Measurements from ENCODE around the gene ACTR5. TPM values are rescaled to one million over a fixed set of nuclear protein-coding genes. Genes with fewer than 3 reads are reported as not detected.

ACTR5 gene
- 7.4 TPM for total RNA-seq
- polyA plus RNA-seq: 9.6 TPM
- long read RNA-seq, donor 1, partial matches to known transcripts: 0 of 1 reads
- long read RNA-seq, donor 1, other reads (novel, unspliced or antisense): 0 of 1 reads
- long read RNA-seq, donor 2, transcript ACTR5-201 (9 exons, 2,565 nt): major isoform, 9 of 9 reads
- long read RNA-seq, donor 2, partial matches to known transcripts: 0 of 9 reads
- long read RNA-seq, donor 2, other reads (novel, unspliced or antisense): 0 of 9 reads
- long read RNA-seq, donor 3, transcript ACTR5-201 (9 exons, 2,565 nt): major isoform, 7 of 7 reads
- long read RNA-seq, donor 3, partial matches to known transcripts: 0 of 7 reads
- long read RNA-seq, donor 3, other reads (novel, unspliced or antisense): 0 of 7 reads
- long read RNA-seq, donor 4, partial matches to known transcripts: 0 of 1 reads
- long read RNA-seq, donor 4, other reads (novel, unspliced or antisense): 0 of 1 reads
- long read RNA-seq, donor 5, partial matches to known transcripts: 0 of 3 reads
- long read RNA-seq, donor 5, other reads (novel, unspliced or antisense): 0 of 3 reads
- long read RNA-seq, donor 6, partial matches to known transcripts: 0 of 2 reads
- long read RNA-seq, donor 6, other reads (novel, unspliced or antisense): 0 of 2 reads
- long read RNA-seq, donor 7, partial matches to known transcripts: 0 of 1 reads
- long read RNA-seq, donor 7, other reads (novel, unspliced or antisense): 0 of 1 reads
- long read RNA-seq, donor 8, partial matches to known transcripts: 0 of 1 reads
- long read RNA-seq, donor 8, other reads (novel, unspliced or antisense): 0 of 1 reads
- long read RNA-seq, donor 9, partial matches to known transcripts: 0 of 1 reads
- long read RNA-seq, donor 9, other reads (novel, unspliced or antisense): 0 of 1 reads
- long read RNA-seq, donor 10, partial matches to known transcripts: 0 of 2 reads
- long read RNA-seq, donor 10, other reads (novel, unspliced or antisense): 0 of 2 reads

GRCh38 chr20:38748097-38748860 lies at the start of gene ACTR5:
ACTR5 (plus strand) TSS chr20:38748460; CDS start chr20:38748479, 19 bp downstream.
- Histone ChIP-seq H3K27me3 (ENCODE audit: control insufficient read depth in 2 of 2, insufficient read depth in 1 of 2, low read length in 1 of 2) (peaks cover 2 to 7% of the 10 kb centered on the region in 2 donors), H3K27ac (ENCODE audit: low read depth in 1 of 2, low read length in 1 of 2) (peak within 1 kb of the TSS; percentile 83 to 93), H3K4me1 (ENCODE audit: control insufficient read depth in 2 of 2, insufficient read depth in 2 of 2, low read length in 2 of 2) (peaks cover 8 to 13% of the 10 kb centered on the region in 2 donors), H3K36me3 (ENCODE audit: control insufficient read depth in 2 of 2, insufficient read depth in 2 of 2, low read length in 1 of 2) (peaks cover 3 to 6% of the 10 kb centered on the region in 2 donors), H3K4me3 (ENCODE audit: low read length in 2 of 2) (peak within 1 kb of the TSS; percentile 63 to 90), H3K9me3 (ENCODE audit: control insufficient read depth in 2 of 2, insufficient read depth in 1 of 2, low read length in 1 of 2) (no peaks in the 10 kb centered on the region)
- under 1% methylated on average over 84 of the region's 84 CpGs for WGBS
- peak; percentile 80 to 96 (median 90) for DNase-seq (ENCODE audit: low read depth in 6 of 9, low spot score in 9 of 9)

DNA sequence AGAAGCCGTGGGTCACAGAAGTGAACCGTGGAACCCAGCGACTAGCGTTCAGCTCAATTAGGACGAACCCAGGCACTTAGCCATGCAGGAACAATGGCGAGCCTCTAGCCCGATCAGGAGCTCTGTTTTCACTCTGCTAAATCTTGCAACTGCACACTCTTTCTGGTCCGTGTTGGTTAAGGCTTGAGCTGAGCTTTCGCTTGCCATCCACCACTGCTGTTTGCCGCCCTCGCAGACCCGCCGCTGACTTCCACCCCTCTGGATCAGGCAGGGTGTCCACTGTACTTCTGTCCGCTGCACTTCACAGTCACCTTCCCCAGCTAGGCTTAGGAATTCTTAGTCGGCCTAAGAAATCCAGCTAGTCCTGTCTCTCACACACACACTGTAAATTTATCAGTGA lies 49.7 kb upstream of the ACTR5 start:
- Histone ChIP-seq H3K27me3 (ENCODE audit: control insufficient read depth in 2 of 2, insufficient read depth in 1 of 2, low read length in 1 of 2) (peaks cover 0 to 11% of the 10 kb centered on the region in 2 donors), H3K36me3 (ENCODE audit: control insufficient read depth in 2 of 2, insufficient read depth in 2 of 2, low read length in 1 of 2) (no peaks in the 10 kb centered on the region), H3K4me1 (ENCODE audit: control insufficient read depth in 2 of 2, insufficient read depth in 2 of 2, low read length in 2 of 2) (no peaks in the 10 kb centered on the region), H3K4me3 (ENCODE audit: low read length in 2 of 2) (no peak overlapping the region), H3K27ac (ENCODE audit: low read depth in 1 of 2, low read length in 1 of 2) (no peak overlapping the region), H3K9me3 (ENCODE audit: control insufficient read depth in 2 of 2, insufficient read depth in 1 of 2, low read length in 1 of 2) (no peaks in the 10 kb centered on the region)
- DNase-seq (ENCODE audit: low read depth in 6 of 9, low spot score in 9 of 9): no peak
- 90% methylated on average over 15 of the region's 15 CpGs for WGBS

DNA sequence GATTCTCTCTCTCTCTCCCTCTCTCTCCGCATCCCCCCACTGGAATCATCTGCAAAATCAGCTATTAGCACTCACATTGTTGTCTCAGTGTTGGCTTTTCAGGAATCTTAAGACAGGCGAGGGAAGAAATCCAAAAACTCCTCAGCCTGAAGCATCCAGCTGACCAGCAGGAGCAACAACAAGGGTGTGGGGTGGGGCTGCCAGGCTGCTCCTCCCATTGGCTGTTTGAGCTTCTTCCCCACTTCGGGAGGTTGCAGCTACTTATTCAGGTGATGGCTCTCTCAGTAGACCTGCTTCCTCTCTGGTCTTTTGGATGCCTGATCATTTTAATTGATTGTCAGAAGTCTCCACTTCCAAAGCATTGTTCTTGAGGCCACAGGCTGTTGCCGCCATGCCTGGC lies 48.1 kb upstream of the ACTR5 start:
- WGBS: 46% methylated on average over 4 of the region's 4 CpGs
- no peaks in the 10 kb centered on the region for H3K36me3 ChIP-seq (ENCODE audit: control insufficient read depth in 2 of 2, insufficient read depth in 2 of 2, low read length in 1 of 2)
- peaks cover 0 to 12% of the 10 kb centered on the region in 2 donors for H3K27me3 ChIP-seq (ENCODE audit: control insufficient read depth in 2 of 2, insufficient read depth in 1 of 2, low read length in 1 of 2)
- H3K4me3 ChIP-seq (ENCODE audit: low read length in 2 of 2): no peak overlapping the region
- DNase-seq (ENCODE audit: low read depth in 6 of 9, low spot score in 9 of 9): no peak
- no peaks in the 10 kb centered on the region for H3K4me1 ChIP-seq (ENCODE audit: control insufficient read depth in 2 of 2, insufficient read depth in 2 of 2, low read length in 2 of 2)
- no peak overlapping the region for H3K27ac ChIP-seq (ENCODE audit: low read depth in 1 of 2, low read length in 1 of 2)
- no peaks in the 10 kb centered on the region for H3K9me3 ChIP-seq (ENCODE audit: control insufficient read depth in 2 of 2, insufficient read depth in 1 of 2, low read length in 1 of 2)

DNA sequence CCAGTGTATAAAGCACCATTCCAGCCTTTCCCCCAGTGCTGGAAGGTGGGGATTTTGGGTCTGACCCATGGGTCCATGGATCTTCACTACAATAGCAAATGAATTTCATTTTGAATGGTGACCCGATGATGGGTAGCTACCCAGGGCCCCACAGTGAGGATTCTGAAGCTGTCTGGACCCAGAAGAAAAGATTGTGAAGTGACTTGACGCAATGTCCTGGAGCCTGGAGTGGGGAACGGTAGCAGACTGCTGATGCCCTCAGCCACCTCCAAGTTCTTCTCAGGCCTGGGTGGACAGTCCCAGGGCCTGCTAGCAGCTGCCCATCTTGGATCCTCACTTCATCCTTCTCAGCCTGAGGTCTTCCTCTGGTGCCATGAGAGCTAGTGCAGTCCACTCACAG lies 47.3 kb upstream of the ACTR5 start:
- no peak for DNase-seq (ENCODE audit: low read depth in 6 of 9, low spot score in 9 of 9)
- H3K27me3 ChIP-seq (ENCODE audit: control insufficient read depth in 2 of 2, insufficient read depth in 1 of 2, low read length in 1 of 2): peaks cover 0 to 14% of the 10 kb centered on the region in 2 donors
- no peak overlapping the region for H3K4me3 ChIP-seq (ENCODE audit: low read length in 2 of 2)
- H3K27ac ChIP-seq (ENCODE audit: low read depth in 1 of 2, low read length in 1 of 2): no peak overlapping the region
- no peaks in the 10 kb centered on the region for H3K36me3 ChIP-seq (ENCODE audit: control insufficient read depth in 2 of 2, insufficient read depth in 2 of 2, low read length in 1 of 2)
- H3K4me1 ChIP-seq (ENCODE audit: control insufficient read depth in 2 of 2, insufficient read depth in 2 of 2, low read length in 2 of 2): no peaks in the 10 kb centered on the region
- 75% methylated on average over 3 of the region's 3 CpGs for WGBS
- no peaks in the 10 kb centered on the region for H3K9me3 ChIP-seq (ENCODE audit: control insufficient read depth in 2 of 2, insufficient read depth in 1 of 2, low read length in 1 of 2)

DNA sequence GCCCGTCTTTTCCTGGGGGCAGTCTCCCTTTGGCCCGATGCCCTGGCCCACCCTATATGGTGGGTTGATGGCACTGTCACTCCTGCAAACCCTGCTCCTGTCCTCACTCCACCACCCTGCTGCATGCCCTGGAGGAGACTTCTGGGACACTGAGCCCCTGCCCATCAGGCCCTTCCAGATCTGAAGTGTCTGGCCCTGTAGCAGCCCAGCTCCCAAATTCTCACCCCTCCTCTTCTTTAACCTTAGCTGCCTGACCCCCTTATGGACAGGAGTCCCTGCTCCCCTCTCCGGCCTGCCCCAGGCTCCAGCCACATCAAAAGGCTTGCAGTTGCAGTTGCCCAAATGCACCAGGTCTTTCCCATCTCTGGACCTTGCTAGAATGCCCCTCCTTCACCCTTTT lies 44.7 kb upstream of the ACTR5 start:
- Histone ChIP-seq H3K27me3 (ENCODE audit: control insufficient read depth in 2 of 2, insufficient read depth in 1 of 2, low read length in 1 of 2) (peaks cover 0 to 20% of the 10 kb centered on the region in 2 donors), H3K4me3 (ENCODE audit: low read length in 2 of 2) (no peak overlapping the region), H3K36me3 (ENCODE audit: control insufficient read depth in 2 of 2, insufficient read depth in 2 of 2, low read length in 1 of 2) (no peaks in the 10 kb centered on the region), H3K27ac (ENCODE audit: low read depth in 1 of 2, low read length in 1 of 2) (no peak overlapping the region), H3K9me3 (ENCODE audit: control insufficient read depth in 2 of 2, insufficient read depth in 1 of 2, low read length in 1 of 2) (no peaks in the 10 kb centered on the region), H3K4me1 (ENCODE audit: control insufficient read depth in 2 of 2, insufficient read depth in 2 of 2, low read length in 2 of 2) (no peaks in the 10 kb centered on the region)
- DNase-seq (ENCODE audit: low read depth in 6 of 9, low spot score in 9 of 9): no peak
- 72% methylated on average over 3 of the region's 3 CpGs for WGBS

DNA sequence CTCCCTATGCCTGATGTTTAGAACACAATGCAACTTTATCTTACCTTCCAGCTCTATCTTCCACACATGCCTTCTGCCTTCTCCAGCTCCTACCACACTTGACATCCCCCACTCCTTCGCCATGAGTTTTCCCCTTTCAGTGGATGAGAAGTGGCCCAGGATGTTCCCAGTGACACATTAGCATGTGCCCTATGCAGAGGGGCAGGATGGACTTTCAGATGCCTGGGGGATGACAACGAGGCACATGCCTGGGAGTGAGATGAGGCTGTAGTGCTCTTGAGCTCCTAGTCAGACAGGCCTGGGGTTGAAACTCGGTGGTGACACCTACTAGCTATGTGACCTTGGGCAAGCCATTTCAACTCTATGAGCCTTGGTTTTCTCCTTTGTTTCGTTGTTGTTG lies 44.1 kb upstream of the ACTR5 start:
- H3K27me3 ChIP-seq (ENCODE audit: control insufficient read depth in 2 of 2, insufficient read depth in 1 of 2, low read length in 1 of 2): peaks cover 0 to 20% of the 10 kb centered on the region in 2 donors
- WGBS: 75% methylated on average over 4 of the region's 4 CpGs
- DNase-seq (ENCODE audit: low read depth in 6 of 9, low spot score in 9 of 9): no peak
- H3K27ac ChIP-seq (ENCODE audit: low read depth in 1 of 2, low read length in 1 of 2): no peak overlapping the region
- no peaks in the 10 kb centered on the region for H3K9me3 ChIP-seq (ENCODE audit: control insufficient read depth in 2 of 2, insufficient read depth in 1 of 2, low read length in 1 of 2)
- H3K4me3 ChIP-seq (ENCODE audit: low read length in 2 of 2): no peak overlapping the region
- no peaks in the 10 kb centered on the region for H3K4me1 ChIP-seq (ENCODE audit: control insufficient read depth in 2 of 2, insufficient read depth in 2 of 2, low read length in 2 of 2)
- no peaks in the 10 kb centered on the region for H3K36me3 ChIP-seq (ENCODE audit: control insufficient read depth in 2 of 2, insufficient read depth in 2 of 2, low read length in 1 of 2)

- no peak overlapping the region for H3K4me3 ChIP-seq (ENCODE audit: low read length in 2 of 2)
- peaks cover 0 to 10% of the 10 kb centered on the region in 2 donors for H3K27me3 ChIP-seq (ENCODE audit: control insufficient read depth in 2 of 2, insufficient read depth in 1 of 2, low read length in 1 of 2)
- WGBS: 32% methylated on average over 7 of the region's 7 CpGs
- H3K27ac ChIP-seq (ENCODE audit: low read depth in 1 of 2, low read length in 1 of 2): no peak overlapping the region
- no peaks in the 10 kb centered on the region for H3K9me3 ChIP-seq (ENCODE audit: control insufficient read depth in 2 of 2, insufficient read depth in 1 of 2, low read length in 1 of 2)
- DNase-seq (ENCODE audit: low read depth in 6 of 9, low spot score in 9 of 9): no peak
- no peaks in the 10 kb centered on the region for H3K4me1 ChIP-seq (ENCODE audit: control insufficient read depth in 2 of 2, insufficient read depth in 2 of 2, low read length in 2 of 2)
- H3K36me3 ChIP-seq (ENCODE audit: control insufficient read depth in 2 of 2, insufficient read depth in 2 of 2, low read length in 1 of 2): no peaks in the 10 kb centered on the region
Measured at GRCh38 chr20:38706509-38706908, 41.8 kb upstream of the ACTR5 start.

- WGBS: 46% methylated on average over 6 of the region's 6 CpGs
- DNase-seq (ENCODE audit: low read depth in 6 of 9, low spot score in 9 of 9): no peak
Measured at GRCh38 chr20:38714308-38714707, 34.0 kb upstream of the ACTR5 start.

More at GRCh38 chr20:38714308-38714707, 34.0 kb upstream of the ACTR5 start:
- H3K4me3 ChIP-seq (ENCODE audit: low read length in 2 of 2): no peak overlapping the region
- H3K36me3 ChIP-seq (ENCODE audit: control insufficient read depth in 2 of 2, insufficient read depth in 2 of 2, low read length in 1 of 2): no peaks in the 10 kb centered on the region
- no peaks in the 10 kb centered on the region for H3K4me1 ChIP-seq (ENCODE audit: control insufficient read depth in 2 of 2, insufficient read depth in 2 of 2, low read length in 2 of 2)
- peaks cover 12 to 41% of the 10 kb centered on the region in 2 donors for H3K27me3 ChIP-seq (ENCODE audit: control insufficient read depth in 2 of 2, insufficient read depth in 1 of 2, low read length in 1 of 2)
- H3K27ac ChIP-seq (ENCODE audit: low read depth in 1 of 2, low read length in 1 of 2): no peak overlapping the region
- no peaks in the 10 kb centered on the region for H3K9me3 ChIP-seq (ENCODE audit: control insufficient read depth in 2 of 2, insufficient read depth in 1 of 2, low read length in 1 of 2)

All from thymus (tissue), 14 donors.